Fibroblast of the aortic adventitia (primary cell): ENCODE results near the gene TACR1. TPM values are rescaled to one million over a fixed set of nuclear protein-coding genes. Genes with fewer than 3 reads are reported as not detected.

Experiments used
- DNase-seq: peaks from one replicate; pipeline ENCODE4 v3.0.0-alpha.2; 2010; ENCODE audit warnings: low read depth
- H3K4me3 ChIP-seq: 2 replicates; pipeline ENCODE4 v1.5.1; 2011; ENCODE audit warnings: low read depth, mild to moderate bottlenecking, control low read depth, low read length, moderate library complexity
- CTCF ChIP-seq: IDR thresholded peaks from 2 replicates; pipeline ENCODE4 v1.5.1; 2011; ENCODE audit warnings: mild to moderate bottlenecking, low read length, control low read depth, inconsistent platforms; ENCODE audit not compliant: insufficient read depth
- total RNA-seq: library from RNA; depleted of rRNA; stranded (reverse); fragments of >200 nt; gene quantifications from 2 replicates; pipeline ENCODE4 v1.2.3, GENCODE V29; 2012; ENCODE audit warnings: low replicate concordance

TACR1 gene
- total RNA-seq, 1 donor: 0.09 TPM

DNA sequence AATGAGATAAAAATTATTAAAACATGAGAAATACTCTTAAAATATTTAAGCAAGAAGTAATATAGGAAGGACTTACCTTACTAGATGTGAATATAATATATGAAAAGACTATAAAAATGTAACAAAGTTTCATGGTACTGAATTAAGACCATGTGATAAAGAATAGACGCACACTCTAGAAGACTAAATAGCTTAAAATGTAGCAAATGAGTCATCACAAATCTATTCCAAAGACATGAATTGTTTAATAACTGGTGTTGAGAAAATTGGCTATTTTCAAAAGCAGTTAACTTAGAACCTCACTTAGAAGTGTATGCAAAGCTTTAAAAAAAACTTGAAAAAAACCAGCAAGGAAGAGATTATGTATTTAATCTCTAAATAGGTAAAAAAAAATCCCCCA lies 176.8 kb downstream of the TACR1 start:
- no peak overlapping the region for H3K4me3 ChIP-seq
- TF ChIP-seq CTCF: no peak
- peak; percentile 78 for DNase-seq

- TF ChIP-seq CTCF: no peak
- peak; percentile 93 for DNase-seq
- H3K4me3 ChIP-seq: no peak overlapping the region
These were observed 177.6 kb downstream of the TACR1 start for GRCh38 chr2:75021672-75022071.

- TF ChIP-seq CTCF: no peak
- DNase-seq: no peak
- no peak overlapping the region for H3K4me3 ChIP-seq
These were observed 178.8 kb downstream of the TACR1 start for GRCh38 chr2:75020476-75020875.

GRCh38 chr2:75019790-75020189 lies 179.5 kb downstream of the TACR1 start:
- no peak for TF ChIP-seq CTCF
- DNase-seq: no peak
- no peak overlapping the region for H3K4me3 ChIP-seq

- DNase-seq: no peak
- no peak overlapping the region for H3K4me3 ChIP-seq
- TF ChIP-seq CTCF: no peak
These were observed 181.2 kb downstream of the TACR1 start for GRCh38 chr2:75018162-75018561.

- no peak overlapping the region for H3K4me3 ChIP-seq
- DNase-seq: no peak
- TF ChIP-seq CTCF: no peak
These were observed 187.2 kb downstream of the TACR1 start for GRCh38 chr2:75012080-75012479.

- no peak for TF ChIP-seq CTCF
- no peak for DNase-seq
- H3K4me3 ChIP-seq: no peak overlapping the region
These were observed 188.7 kb downstream of the TACR1 start for GRCh38 chr2:75010571-75010970.
